Measurements from ENCODE around the gene KCNG1.

Gene KCNG1

DNA sequence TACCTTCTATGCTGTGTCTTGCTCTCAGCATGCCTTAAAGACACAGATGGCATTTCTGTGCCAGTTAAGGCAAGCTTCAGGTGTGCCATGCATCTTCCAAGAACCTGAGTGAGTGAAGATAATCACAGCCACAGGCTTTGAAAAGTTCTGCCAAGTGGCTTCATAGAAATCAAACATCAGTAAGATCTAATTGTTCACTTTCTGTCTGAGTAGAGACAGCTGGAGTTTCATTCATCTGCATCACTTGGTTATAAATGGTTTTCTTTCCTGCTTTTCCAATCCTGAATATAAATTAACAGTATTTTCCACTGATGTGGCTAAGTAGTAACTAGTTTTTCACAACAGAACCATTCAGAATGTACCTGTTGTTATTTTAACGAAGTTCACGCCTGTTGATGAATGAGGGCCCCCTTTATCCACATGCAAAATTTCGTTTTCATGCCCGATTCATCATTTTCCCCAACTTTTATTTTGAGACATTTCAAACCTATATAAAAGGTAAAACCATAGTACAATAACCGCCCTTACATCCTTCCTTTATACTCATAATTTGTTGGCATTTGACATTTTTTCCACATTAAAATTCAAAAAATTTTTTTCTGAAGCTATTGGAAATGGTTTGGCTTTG, 38.6 kb upstream of the KCNG1 start:
- ChIA-PET CTCF (interaction anchor here (1.0 kb wide), 1 partner anchor 46 kb away, joined by 3 read pairs; no protein-coding TSS in a partner anchor), POLR2A (no interaction called here)
- no peak overlapping the region for H3K4me3 ChIP-seq (ENCODE audit: low read depth, low read length)
- TF ChIP-seq, protein P1, sequence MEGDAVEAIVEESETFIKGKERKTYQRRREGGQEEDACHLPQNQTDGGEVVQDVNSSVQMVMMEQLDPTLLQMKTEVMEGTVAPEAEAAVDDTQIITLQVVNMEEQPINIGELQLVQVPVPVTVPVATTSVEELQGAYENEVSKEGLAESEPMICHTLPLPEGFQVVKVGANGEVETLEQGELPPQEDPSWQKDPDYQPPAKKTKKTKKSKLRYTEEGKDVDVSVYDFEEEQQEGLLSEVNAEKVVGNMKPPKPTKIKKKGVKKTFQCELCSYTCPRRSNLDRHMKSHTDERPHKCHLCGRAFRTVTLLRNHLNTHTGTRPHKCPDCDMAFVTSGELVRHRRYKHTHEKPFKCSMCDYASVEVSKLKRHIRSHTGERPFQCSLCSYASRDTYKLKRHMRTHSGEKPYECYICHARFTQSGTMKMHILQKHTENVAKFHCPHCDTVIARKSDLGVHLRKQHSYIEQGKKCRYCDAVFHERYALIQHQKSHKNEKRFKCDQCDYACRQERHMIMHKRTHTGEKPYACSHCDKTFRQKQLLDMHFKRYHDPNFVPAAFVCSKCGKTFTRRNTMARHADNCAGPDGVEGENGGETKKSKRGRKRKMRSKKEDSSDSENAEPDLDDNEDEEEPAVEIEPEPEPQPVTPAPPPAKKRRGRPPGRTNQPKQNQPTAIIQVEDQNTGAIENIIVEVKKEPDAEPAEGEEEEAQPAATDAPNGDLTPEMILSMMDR (IDR thresholded peaks at IDR 0.05; ENCODE audit: insufficient read depth, low read length, missing control alignments) = no peak
- no peak for DNase-seq (ENCODE audit: low read depth, low spot score)

DNA sequence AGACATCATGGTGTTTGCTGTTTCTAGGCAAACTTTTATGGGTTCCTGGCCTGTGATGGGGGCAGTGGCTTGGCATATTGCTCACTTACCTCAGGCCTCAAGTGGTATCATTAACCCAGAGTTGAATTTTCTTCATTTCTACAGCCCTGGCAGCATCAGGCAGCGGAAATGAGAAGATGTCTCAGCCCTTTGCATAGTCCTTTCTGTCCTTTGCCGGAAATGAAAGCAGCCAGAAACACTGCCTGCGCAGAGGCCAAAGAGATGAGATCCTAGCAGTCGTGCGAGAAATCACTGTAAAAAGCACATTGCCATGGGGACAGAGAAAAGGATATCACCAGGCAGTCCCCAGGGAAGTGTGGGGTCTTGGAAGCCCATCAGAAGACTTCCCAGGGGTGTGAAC, 37.4 kb upstream of the KCNG1 start:
- no peak overlapping the region for H3K4me3 ChIP-seq (ENCODE audit: low read depth, low read length)
- TF ChIP-seq, protein P1 (IDR thresholded peaks at IDR 0.05; ENCODE audit: insufficient read depth, low read length, missing control alignments) = no peak
- DNase-seq (ENCODE audit: low read depth, low spot score) = no peak
- ChIA-PET POLR2A (interaction anchor here (0.6 kb wide), 1 partner anchor 77 kb away, joined by 3 read pairs; no protein-coding TSS in a partner anchor), CTCF (no interaction called here)

DNA sequence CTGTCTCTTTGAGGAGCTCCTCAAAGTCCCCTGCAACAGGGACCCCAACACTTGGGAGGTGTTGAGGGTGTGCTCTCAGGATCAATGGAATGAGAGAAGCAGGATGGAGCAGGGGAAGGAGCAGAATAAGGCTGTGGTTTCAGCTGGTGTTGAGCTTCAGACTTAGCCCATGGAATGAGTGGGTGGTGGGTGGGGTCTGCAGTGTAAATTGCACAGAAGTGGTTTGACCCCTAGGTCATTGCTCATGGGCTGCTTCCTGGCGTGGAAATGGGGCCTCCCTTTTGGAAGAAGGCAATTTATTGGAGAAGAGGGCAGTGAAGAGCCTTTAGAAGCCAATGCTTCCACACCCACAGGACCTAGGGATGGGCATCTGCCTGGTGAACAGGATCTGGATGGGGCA, 37.0 kb upstream of the KCNG1 start:
- H3K4me3 ChIP-seq (ENCODE audit: low read depth, low read length) = no peak overlapping the region
- POLR2A ChIA-PET = interaction anchor here (0.6 kb wide), 1 partner anchor 78 kb away, joined by 3 read pairs; no protein-coding TSS in a partner anchor
- TF ChIP-seq, protein P1 (IDR thresholded peaks at IDR 0.05; ENCODE audit: insufficient read depth, low read length, missing control alignments) = no peak
- DNase-seq (ENCODE audit: low read depth, low spot score) = no peak
- CTCF ChIA-PET = no interaction called here

DNA sequence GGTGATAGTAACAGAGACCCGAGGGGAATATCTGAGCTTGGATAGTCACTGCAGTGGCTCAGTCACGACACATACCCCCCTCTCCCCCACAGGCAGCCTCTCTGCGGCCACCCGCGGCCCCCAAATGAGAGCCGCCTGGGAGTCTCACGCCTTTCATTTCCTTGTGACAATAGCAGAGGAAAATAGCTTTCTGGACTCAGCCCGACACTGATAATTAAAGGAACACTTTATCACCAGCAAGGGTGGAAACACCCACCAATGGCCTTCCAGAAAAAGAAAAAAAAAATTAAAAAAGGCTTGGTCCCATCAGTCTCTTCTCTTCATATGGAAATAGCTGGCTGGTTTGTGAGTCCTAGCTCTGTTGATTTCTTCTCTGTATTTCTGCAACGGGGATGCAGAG, 35.1 kb upstream of the KCNG1 start:
- TF ChIP-seq, protein P1 (IDR thresholded peaks at IDR 0.05; ENCODE audit: insufficient read depth, low read length, missing control alignments) = no peak
- DNase-seq (ENCODE audit: low read depth, low spot score) = no peak
- ChIA-PET CTCF (interaction anchor here (2.0 kb wide), 1 partner anchor 43 kb away, joined by 8 read pairs; no protein-coding TSS in a partner anchor), POLR2A (no interaction called here)
- H3K4me3 ChIP-seq (ENCODE audit: low read depth, low read length) = no peak overlapping the region

DNA sequence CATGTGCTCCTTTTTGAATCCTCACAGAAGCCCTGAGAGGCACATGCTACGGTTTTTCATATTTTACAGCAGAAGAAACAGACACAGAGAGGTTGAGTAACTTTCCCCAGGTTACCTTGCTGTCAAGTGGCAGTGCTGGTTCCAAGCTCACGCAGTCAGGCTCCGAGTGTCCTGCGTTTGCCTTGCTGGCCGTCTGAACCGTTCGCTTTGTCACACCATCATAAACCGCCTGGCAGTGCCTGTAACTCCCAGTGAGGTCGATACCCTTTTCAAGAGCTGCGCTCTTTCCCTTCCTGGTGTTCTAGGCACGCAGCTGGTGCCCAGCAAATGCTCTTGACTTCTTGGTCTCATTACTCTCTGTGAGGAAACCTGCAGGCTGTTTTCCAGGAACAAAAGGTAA, 31.3 kb upstream of the KCNG1 start:
- POLR2A ChIA-PET = no interaction called here
- CTCF ChIA-PET = interaction anchor here (1.4 to 1.9 kb wide), 2 partner anchors 10 to 61 kb away, joined by 4 read pairs; no protein-coding TSS in a partner anchor
- no peak overlapping the region for H3K4me3 ChIP-seq (ENCODE audit: low read depth, low read length)
- TF ChIP-seq, protein P1 (IDR thresholded peaks at IDR 0.05; ENCODE audit: insufficient read depth, low read length, missing control alignments) = no peak
- DNase-seq (ENCODE audit: low read depth, low spot score) = no peak

DNA sequence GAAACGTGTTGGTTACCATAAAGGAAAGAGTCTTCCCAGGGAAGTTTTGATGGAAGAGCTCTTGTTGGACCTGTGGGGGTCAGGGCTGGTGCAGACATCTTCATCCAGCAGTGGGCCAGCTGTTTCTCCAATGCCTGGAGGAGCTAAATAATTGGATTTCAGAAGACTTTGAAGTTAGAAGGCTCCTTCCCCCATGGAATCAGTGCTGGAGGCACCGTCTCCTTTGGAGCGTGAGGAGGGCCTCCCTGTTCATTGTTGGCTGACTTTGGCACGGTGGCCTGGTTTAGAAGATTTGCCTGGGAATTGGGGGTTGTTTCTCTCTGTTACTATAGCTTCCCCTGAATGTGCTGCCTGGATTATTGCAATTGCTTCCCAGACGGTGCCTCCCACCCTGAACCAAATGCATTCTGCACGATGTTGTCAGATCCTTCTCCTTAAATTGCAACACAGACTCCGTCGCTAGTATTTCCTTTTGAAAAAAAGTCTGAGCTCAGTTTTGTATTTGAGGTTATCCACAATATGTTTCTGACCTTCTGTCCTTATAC, 27.7 kb upstream of the KCNG1 start:
- POLR2A ChIA-PET = no interaction called here

More for the DNA sequence above, 27.7 kb upstream of the KCNG1 start:
- no peak overlapping the region for H3K4me3 ChIP-seq (ENCODE audit: low read depth, low read length)
- DNase-seq (ENCODE audit: low read depth, low spot score) = no peak
- TF ChIP-seq, protein P1 (IDR thresholded peaks at IDR 0.05; ENCODE audit: insufficient read depth, low read length, missing control alignments) = no peak
- CTCF ChIA-PET = interaction anchor here (0.7 to 1.3 kb wide), 4 partner anchors 10 to 257 kb away, joined by 3 to 4 read pairs (median 4); no protein-coding TSS in a partner anchor

Measured in AG04449 (cell line).